ENCODE results near the gene VWF.
A peak's percentile ranks its signal among the peaks of the same experiment; 100 is the strongest.
"Not testable (repeated sequence)": the region's sequence is repeated elsewhere in the genome, so short reads cannot be mapped to it uniquely, and the experiment has no call there.

The VWF gene

DNA sequence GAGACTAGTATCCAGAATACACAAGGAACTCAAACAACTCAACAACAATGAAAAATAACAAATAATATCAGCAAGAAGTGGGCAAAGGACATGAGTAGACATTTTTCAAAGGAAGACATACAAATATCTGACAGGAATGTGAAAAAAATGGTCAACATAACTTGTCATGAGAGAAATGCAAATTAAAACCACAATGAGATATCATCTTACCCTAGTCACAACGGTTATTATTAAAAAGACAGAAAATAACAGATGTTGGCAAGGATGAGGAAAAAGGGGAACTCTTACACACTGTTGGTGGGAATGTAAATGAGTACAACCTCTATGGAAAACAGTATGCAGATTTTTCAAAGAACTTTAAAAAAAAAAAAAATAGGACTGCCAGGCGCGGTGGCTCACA lies 20.4 kb downstream of the VWF start:
- Histone ChIP-seq H3K27ac (ENCODE audit: low read depth, low read length) (no peak overlapping the region), H3K4me1 (ENCODE audit: control insufficient read depth, insufficient read depth, low read length, unreplicated experiment) (no peaks in the 10 kb centered on the region), H2AFZ (ENCODE audit: low read length, unreplicated experiment) (no peak overlapping the region), H3K4me3 (ENCODE audit: low read depth, low read length) (no peak overlapping the region), H3K36me3 (ENCODE audit: insufficient read depth, low read length) (no peaks in the 10 kb centered on the region), H3K27me3 (ENCODE audit: insufficient read depth, low read length) (no peaks in the 10 kb centered on the region), H3K79me2 (ENCODE audit: control insufficient read depth, insufficient read depth, low read length, unreplicated experiment) (no peaks in the 10 kb centered on the region)

- H3K36me3 ChIP-seq (ENCODE audit: insufficient read depth, low read length); H3K4me3 ChIP-seq (ENCODE audit: low read depth, low read length); H2AFZ ChIP-seq (ENCODE audit: low read length, unreplicated experiment); H3K27ac ChIP-seq (ENCODE audit: low read depth, low read length); H3K79me2 ChIP-seq (ENCODE audit: control insufficient read depth, insufficient read depth, low read length, unreplicated experiment); H3K4me1 ChIP-seq (ENCODE audit: control insufficient read depth, insufficient read depth, low read length, unreplicated experiment); H3K27me3 ChIP-seq (ENCODE audit: insufficient read depth, low read length): not testable (repeated sequence)
These were observed 22.4 kb downstream of the VWF start for GRCh38 chr12:6102021-6102420.

DNA sequence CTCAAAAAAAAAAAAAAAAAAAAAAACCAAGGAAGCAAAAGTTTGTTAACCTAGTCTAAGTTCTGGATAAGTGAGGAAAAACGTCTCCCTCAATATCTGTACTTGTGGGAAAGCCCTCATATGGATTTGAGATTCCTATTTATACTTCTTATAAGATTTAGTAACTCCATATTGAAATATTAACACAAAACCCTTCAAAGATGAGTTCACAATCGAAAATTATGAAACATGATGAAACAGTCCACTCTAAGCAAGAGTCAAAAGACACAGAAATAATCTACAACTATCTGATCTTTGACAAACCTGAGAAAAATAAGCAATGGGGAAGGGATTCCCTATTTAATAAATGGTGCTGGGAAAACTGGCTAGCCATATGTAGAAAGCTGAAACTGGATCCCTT lies 25.2 kb downstream of the VWF start:
- H3K36me3 ChIP-seq (ENCODE audit: insufficient read depth, low read length): no peaks in the 10 kb centered on the region
- H3K4me3 ChIP-seq (ENCODE audit: low read depth, low read length): no peak overlapping the region
- no peaks in the 10 kb centered on the region for H3K27me3 ChIP-seq (ENCODE audit: insufficient read depth, low read length)
- no peak overlapping the region for H3K27ac ChIP-seq (ENCODE audit: low read depth, low read length)
- H3K4me1 ChIP-seq (ENCODE audit: control insufficient read depth, insufficient read depth, low read length, unreplicated experiment): peaks cover 18% of the 10 kb centered on the region
- no peaks in the 10 kb centered on the region for H3K79me2 ChIP-seq (ENCODE audit: control insufficient read depth, insufficient read depth, low read length, unreplicated experiment)
- no peak overlapping the region for H2AFZ ChIP-seq (ENCODE audit: low read length, unreplicated experiment)

- no peaks in the 10 kb centered on the region for H3K36me3 ChIP-seq (ENCODE audit: insufficient read depth, low read length)
- no peak overlapping the region for H2AFZ ChIP-seq (ENCODE audit: low read length, unreplicated experiment)
- no peak overlapping the region for H3K27ac ChIP-seq (ENCODE audit: low read depth, low read length)
These were observed 27.1 kb downstream of the VWF start for GRCh38 chr12:6097411-6097810.

GRCh38 chr12:6096527-6096926 lies 27.9 kb downstream of the VWF start:
- Histone ChIP-seq H2AFZ (ENCODE audit: low read length, unreplicated experiment) (no peak overlapping the region), H3K27me3 (ENCODE audit: insufficient read depth, low read length) (no peaks in the 10 kb centered on the region), H3K4me1 (ENCODE audit: control insufficient read depth, insufficient read depth, low read length, unreplicated experiment) (peaks cover 27% of the 10 kb centered on the region), H3K79me2 (ENCODE audit: control insufficient read depth, insufficient read depth, low read length, unreplicated experiment) (no peaks in the 10 kb centered on the region), H3K27ac (ENCODE audit: low read depth, low read length) (no peak overlapping the region), H3K4me3 (ENCODE audit: low read depth, low read length) (no peak overlapping the region), H3K36me3 (ENCODE audit: insufficient read depth, low read length) (no peaks in the 10 kb centered on the region)

More at GRCh38 chr12:6097411-6097810, 27.1 kb downstream of the VWF start:
- no peak overlapping the region for H3K4me3 ChIP-seq (ENCODE audit: low read depth, low read length)
- H3K79me2 ChIP-seq (ENCODE audit: control insufficient read depth, insufficient read depth, low read length, unreplicated experiment): no peaks in the 10 kb centered on the region
- H3K27me3 ChIP-seq (ENCODE audit: insufficient read depth, low read length): no peaks in the 10 kb centered on the region
- peaks cover 27% of the 10 kb centered on the region for H3K4me1 ChIP-seq (ENCODE audit: control insufficient read depth, insufficient read depth, low read length, unreplicated experiment)

DNA sequence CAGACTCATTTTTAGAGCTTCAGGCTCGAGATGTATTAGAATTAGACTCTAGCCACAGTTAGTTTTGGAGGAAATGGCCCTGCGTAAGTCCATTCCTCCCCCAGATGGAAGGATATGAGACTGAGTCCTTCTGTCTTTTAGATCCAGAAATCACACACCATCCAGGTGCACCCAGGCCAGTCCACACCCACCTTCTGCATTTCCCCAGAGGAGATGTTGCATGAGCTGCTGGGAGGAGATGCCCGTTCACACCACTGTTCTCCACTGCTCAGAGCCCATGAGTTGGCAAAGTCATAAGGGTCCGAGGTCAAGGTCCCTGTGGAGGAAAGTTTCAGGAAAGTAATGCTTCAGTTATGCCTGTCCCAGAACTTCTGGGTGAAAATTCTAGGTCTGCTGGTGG lies 29.2 kb downstream of the VWF start:
- Histone ChIP-seq H3K36me3 (ENCODE audit: insufficient read depth, low read length) (no peaks in the 10 kb centered on the region), H3K79me2 (ENCODE audit: control insufficient read depth, insufficient read depth, low read length, unreplicated experiment) (no peaks in the 10 kb centered on the region), H3K27me3 (ENCODE audit: insufficient read depth, low read length) (no peaks in the 10 kb centered on the region), H3K4me1 (ENCODE audit: control insufficient read depth, insufficient read depth, low read length, unreplicated experiment) (peaks cover 34% of the 10 kb centered on the region), H3K4me3 (ENCODE audit: low read depth, low read length) (no peak overlapping the region), H3K27ac (ENCODE audit: low read depth, low read length) (no peak overlapping the region), H2AFZ (ENCODE audit: low read length, unreplicated experiment) (no peak overlapping the region)

GRCh38 chr12:6093764-6094163 lies 30.7 kb downstream of the VWF start:
- Histone ChIP-seq H2AFZ (ENCODE audit: low read length, unreplicated experiment) (no peak overlapping the region), H3K27me3 (ENCODE audit: insufficient read depth, low read length) (no peaks in the 10 kb centered on the region), H3K27ac (ENCODE audit: low read depth, low read length) (peak overlapping the region; percentile 73), H3K79me2 (ENCODE audit: control insufficient read depth, insufficient read depth, low read length, unreplicated experiment) (no peaks in the 10 kb centered on the region), H3K4me3 (ENCODE audit: low read depth, low read length) (peak overlapping the region; percentile 67), H3K4me1 (ENCODE audit: control insufficient read depth, insufficient read depth, low read length, unreplicated experiment) (peaks cover 44% of the 10 kb centered on the region), H3K36me3 (ENCODE audit: insufficient read depth, low read length) (no peaks in the 10 kb centered on the region)

- H3K36me3 ChIP-seq (ENCODE audit: insufficient read depth, low read length): no peaks in the 10 kb centered on the region
- peak overlapping the region; percentile 73 for H3K27ac ChIP-seq (ENCODE audit: low read depth, low read length)
- H3K4me1 ChIP-seq (ENCODE audit: control insufficient read depth, insufficient read depth, low read length, unreplicated experiment): peaks cover 47% of the 10 kb centered on the region
- no peaks in the 10 kb centered on the region for H3K27me3 ChIP-seq (ENCODE audit: insufficient read depth, low read length)
- H2AFZ ChIP-seq (ENCODE audit: low read length, unreplicated experiment): peak overlapping the region; percentile 18
- no peaks in the 10 kb centered on the region for H3K79me2 ChIP-seq (ENCODE audit: control insufficient read depth, insufficient read depth, low read length, unreplicated experiment)
- H3K4me3 ChIP-seq (ENCODE audit: low read depth, low read length): peak overlapping the region; percentile 67
These were observed 31.4 kb downstream of the VWF start for GRCh38 chr12:6092784-6093722.

DNA sequence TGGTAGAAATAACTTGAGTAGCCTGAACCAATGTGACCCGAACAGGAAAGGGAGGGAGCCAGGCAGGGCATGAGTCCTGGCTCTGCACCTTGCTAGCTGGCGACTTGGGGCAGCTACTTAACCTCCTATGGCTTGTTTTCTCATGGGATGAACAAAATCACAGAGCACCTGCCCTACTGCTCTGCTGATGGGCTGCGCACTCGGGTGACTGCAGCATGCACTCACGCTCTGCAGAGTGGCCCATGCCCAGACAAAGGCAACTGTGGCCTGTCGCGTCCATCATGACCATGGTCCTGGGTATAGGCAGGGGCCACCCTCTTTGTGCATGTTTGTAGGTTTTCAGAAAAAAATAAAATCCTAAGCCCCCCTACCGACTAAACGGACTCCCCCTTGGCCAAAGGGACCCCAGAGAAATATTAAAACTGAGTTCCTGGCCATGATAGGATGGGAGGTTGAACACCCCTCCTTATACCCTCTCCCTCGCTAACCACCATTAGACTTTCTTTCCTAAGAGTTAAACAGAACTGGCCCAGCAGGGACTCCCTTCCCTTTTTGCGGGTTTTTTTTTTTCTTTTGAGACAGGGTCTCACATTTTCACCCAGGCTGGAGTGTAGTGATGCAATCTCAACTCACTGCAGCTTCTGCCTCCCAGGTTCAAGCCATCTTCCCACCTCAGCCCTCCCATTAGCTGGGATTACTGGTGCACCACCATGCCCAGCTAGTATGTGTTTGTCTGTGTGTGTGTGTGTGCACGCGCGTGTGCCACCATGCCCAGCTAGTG lies 32.5 kb downstream of the VWF start:
- Histone ChIP-seq H3K4me3 (ENCODE audit: low read depth, low read length) (no peak overlapping the region), H3K27ac (ENCODE audit: low read depth, low read length) (no peak overlapping the region), H3K36me3 (ENCODE audit: insufficient read depth, low read length) (no peaks in the 10 kb centered on the region), H3K4me1 (ENCODE audit: control insufficient read depth, insufficient read depth, low read length, unreplicated experiment) (peaks cover 39% of the 10 kb centered on the region), H3K79me2 (ENCODE audit: control insufficient read depth, insufficient read depth, low read length, unreplicated experiment) (no peaks in the 10 kb centered on the region), H3K27me3 (ENCODE audit: insufficient read depth, low read length) (no peaks in the 10 kb centered on the region), H2AFZ (ENCODE audit: low read length, unreplicated experiment) (no peak overlapping the region)

GRCh38 chr12:6090803-6091202 lies 33.7 kb downstream of the VWF start:
- Histone ChIP-seq H3K36me3 (ENCODE audit: insufficient read depth, low read length) (no peaks in the 10 kb centered on the region), H3K79me2 (ENCODE audit: control insufficient read depth, insufficient read depth, low read length, unreplicated experiment) (no peaks in the 10 kb centered on the region), H3K27ac (ENCODE audit: low read depth, low read length) (no peak overlapping the region), H2AFZ (ENCODE audit: low read length, unreplicated experiment) (no peak overlapping the region), H3K27me3 (ENCODE audit: insufficient read depth, low read length) (no peaks in the 10 kb centered on the region), H3K4me3 (ENCODE audit: low read depth, low read length) (no peak overlapping the region), H3K4me1 (ENCODE audit: control insufficient read depth, insufficient read depth, low read length, unreplicated experiment) (peaks cover 32% of the 10 kb centered on the region)

Data from ACC112 (cell line).